Stimulated activated CD4-positive, alpha-beta T cell treated with anti-CD3 and anti-CD28 coated beads, Interleukin-15, amount 100 ng/mL, for 24 hours (primary cell): ENCODE results near the gene SV2C.

Experiments used
- DNase-seq: peaks from one replicate; pipeline ENCODE4 v3.0.0-alpha.2; 2020

The SV2C gene

DNA sequence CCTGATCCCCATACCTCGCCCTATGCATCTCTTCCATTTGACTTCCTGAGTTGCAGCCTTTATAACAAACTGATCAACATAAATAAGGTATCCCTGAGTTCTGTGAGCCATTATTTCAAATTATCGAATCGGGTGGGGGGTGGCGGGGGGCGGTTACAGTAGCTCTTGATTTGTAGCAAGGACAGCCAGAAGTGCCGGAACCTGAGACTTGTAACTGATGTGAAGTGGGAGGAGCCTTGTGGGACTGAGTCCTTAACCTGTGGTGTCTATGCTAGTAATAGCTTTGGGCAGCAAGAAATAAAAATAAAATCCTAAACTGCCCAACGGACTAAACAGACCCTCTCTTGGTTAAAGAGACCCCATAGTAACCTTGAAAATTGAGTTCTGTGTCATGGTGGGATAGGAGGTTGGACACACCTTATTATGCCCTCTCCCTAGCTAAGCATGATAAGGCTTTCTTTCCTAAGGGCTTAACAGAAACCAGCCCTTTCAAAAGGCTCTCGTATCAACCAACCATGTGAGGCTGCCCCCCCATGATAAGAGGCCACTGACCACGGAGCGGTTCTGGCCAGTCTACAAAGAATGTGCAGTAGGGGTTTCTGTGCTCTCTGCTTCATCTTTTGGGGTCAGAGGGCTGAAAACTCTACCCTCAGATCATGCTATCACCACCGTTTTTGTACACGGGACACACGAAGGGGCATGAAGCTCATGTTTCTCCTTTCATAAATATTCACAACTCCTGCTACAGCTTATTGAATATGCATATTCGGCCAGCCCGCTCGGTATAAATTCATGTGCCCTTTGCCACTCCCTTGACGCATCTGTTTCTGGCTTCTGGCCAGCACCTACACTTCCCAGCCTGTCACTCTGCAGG is 280.4 kb downstream of the SV2C start:
- no peak for DNase-seq

- DNase-seq = no peak
Observed at GRCh38 chr5:76364226-76364589, 281.0 kb downstream of the SV2C start.

DNA sequence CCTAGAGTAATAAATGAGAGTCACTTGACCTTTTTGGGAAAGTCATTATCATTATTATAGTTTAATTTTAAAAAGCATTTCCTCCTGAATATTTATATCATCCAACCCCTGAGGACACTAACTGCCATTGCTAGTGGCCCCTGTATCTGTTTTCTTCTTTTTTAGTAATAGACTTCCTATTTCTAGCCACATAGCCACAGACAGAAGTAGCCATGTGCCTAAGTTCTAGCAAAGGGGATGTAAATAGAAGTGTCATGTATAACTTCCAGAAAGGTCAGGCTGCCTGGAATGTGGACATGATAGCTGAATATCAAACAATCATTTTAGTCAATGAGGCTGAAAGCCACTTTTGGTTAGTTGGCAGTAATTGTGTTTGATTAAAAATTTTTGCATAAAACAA is 282.4 kb downstream of the SV2C start:
- DNase-seq = no peak

GRCh38 chr5:76366596-76366995 is 283.4 kb downstream of the SV2C start:
- DNase-seq = no peak

- DNase-seq = peak; percentile 28
Observed at GRCh38 chr5:76367623-76368371, 284.6 kb downstream of the SV2C start.

DNA sequence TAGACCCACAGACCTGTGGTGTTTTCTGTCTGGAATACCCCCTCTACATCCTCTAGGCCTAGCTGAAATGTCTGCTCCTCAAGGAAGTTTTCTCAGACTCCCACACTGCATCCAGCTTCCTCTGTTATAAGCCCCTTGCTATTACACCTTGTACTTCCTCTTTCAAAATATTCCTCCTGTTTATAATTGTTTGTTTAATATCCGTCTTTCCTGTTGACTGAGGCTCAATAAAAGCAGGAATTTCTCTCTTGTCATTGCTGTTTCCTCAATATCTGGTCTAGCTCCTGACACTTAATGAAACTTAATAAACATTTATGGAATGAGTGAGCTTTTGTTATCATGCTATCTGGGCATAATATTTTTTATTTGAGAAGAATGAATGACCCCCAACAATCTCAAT is 285.8 kb downstream of the SV2C start:
- DNase-seq = no peak

DNA sequence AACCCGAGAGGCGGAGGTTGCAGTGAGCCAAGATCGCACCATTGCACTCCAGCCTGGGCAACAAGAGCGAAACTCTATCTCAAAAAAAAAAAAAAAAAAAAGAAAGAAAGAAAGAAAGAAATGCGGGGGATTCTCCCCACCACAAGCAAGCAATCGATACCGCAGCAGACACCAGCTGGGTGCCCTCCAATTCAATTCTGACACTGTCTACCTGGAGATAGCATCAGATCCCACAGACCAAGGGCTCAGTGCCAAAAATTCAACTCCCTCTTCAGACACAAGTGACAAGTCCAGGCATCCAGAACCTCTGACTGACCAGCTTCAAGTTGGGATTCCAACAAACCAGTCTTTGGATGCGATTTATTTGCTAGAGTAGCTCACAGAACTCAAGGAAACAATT is 286.5 kb downstream of the SV2C start:
- DNase-seq = peak; percentile 12

- no peak for DNase-seq
Observed at GRCh38 chr5:76371960-76372322, 288.8 kb downstream of the SV2C start.

DNA sequence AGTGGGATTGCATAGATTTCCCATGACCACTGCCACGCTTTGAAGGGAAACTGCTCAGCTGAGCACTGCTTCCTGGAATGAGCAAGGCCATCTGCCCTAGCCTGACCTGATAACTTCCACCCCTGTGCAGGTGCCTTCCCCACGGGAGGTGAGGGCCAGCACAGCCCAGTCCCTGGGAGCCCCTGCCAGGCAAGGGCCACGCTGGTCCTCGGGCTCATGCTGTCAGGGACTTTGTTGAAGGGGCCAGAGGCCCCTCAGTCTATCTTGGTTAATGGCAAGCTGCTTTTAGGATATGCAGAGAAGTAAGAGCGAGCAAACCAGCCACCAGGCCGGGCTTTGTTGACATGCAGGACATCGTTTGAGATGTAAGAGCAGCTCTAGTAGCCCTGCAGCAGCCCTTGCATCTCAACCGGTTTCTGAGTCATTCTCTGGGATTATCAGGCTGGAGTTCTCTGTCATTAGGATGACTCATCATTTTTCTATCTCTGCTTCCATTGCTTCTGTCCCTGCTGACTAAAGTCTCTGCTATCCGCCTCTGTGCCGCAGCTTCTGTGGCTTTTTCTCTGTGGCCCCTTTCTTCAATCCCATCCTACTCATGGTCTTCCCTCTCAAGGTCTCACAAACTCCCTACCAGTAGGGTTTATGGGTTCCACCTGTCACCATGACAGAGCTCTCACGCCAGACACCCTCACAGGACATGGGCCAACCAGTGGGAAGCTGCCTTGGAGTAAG is 289.3 kb downstream of the SV2C start:
- DNase-seq = no peak

- no peak for DNase-seq
Observed at GRCh38 chr5:76376148-76376865, 293.1 kb downstream of the SV2C start.

GRCh38 chr5:76376866-76377230 is 293.7 kb downstream of the SV2C start:
- no peak for DNase-seq

DNA sequence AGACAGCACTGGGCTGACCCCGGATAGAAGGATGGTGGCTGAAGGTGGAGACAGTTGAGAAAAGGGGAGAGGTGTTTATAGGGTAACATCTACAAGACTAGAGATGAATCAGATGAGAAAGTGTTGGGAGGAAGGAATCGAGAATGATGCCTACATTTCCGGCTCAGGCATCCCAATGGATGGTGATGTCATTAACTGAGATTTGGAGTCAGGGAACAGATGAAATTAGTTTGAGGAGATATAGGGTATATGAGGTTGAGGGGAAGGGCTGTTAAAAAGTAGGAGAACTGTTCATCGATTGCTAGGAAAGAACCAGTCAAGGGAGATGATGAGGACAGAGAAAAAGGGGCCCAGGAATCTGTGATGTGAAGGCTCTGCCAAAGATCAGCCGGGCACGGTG is 295.2 kb downstream of the SV2C start:
- DNase-seq = no peak

DNA sequence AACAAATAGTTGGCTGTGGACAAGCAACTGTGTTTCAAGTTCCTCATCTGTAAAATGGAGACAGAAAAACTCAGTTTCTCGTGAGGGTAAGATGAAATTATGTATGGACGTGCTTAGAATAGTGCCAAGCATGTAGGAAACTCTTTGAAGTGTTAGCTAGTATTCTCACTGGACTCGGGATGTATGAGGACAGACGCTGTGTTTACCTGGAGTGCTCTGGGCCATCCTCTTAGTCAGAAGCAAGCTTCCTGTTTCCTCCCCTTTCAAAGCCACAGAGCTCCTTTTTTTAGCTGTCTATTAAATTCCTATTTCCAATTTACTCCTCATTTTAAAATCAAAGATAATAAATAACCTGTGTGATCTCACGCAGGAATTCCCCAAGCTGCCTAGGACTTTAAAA is 296.1 kb downstream of the SV2C start:
- DNase-seq = no peak

- DNase-seq = no peak
Observed at GRCh38 chr5:76379855-76380254, 296.7 kb downstream of the SV2C start.

GRCh38 chr5:76380346-76381066 is 297.3 kb downstream of the SV2C start:
- no peak for DNase-seq

GRCh38 chr5:76383126-76383832 is 300.1 kb downstream of the SV2C start:
- no peak for DNase-seq

DNA sequence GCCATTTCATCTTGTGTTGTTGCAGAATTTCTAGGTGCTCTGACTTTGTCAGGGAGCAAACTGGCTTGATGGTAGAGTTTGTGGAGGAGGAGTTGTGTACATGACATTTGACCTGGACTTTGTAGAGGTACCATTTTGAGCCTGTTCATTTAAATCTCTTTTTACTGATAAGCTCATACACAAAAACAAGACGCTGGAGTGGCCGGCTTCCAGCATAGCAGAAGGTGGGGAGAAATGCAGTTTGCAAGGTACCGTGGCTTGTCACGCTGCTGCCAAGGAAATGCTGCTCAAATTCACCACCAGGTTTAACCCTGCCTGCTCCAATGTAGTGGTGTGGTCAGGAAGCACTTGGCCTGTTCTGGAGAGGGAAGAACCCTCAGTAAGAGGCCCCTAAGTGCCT is 301.0 kb downstream of the SV2C start:
- DNase-seq = no peak

- no peak for DNase-seq
Observed at GRCh38 chr5:76384705-76385104, 301.5 kb downstream of the SV2C start.

DNA sequence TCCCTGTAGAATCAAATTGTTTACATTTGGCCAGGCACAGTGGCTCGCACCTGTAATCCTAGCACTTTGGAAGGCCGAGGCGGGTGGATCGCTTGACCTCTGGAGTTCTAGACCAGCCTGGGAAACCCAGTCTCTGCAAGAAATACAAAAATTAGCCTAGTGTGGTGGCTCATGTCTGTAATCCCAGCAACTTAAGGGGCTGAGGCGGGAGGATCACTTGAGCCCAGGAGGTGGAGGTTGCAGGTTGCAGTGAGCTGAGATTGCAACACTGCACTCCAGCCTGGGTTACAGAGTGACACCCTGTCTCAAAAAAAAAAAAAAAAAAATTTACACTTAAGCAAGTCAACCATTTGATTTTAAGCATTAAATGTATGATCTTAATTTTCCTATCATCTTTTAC is 302.4 kb downstream of the SV2C start:
- DNase-seq = no peak

DNA sequence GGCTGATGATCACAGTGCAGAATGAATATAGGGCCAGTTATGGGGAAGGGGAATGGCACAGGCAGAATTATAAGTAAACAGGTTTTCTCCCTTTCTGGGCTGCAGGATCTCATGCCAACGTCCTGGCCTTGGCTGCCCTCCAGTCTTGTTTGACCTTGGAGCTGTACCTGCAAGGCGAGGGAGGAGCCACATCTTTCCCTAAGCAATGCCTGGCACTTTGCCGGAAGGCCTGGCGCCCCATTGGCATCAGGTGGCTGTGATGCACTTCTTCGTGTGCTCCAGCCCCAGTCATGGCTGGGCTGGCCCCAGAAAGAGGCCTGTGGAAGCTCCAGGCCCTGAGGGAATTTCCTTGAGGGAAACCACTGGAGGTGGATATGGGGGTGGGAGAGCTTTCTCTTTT is 303.2 kb downstream of the SV2C start:
- DNase-seq = no peak

GRCh38 chr5:76388236-76388635 is 305.1 kb downstream of the SV2C start:
- no peak for DNase-seq
